Dedifferentiated amniotic fluid mesenchymal stem cell (primary cell): ENCODE measurements around the gene PATE4.
"Not testable (repeated sequence)": the region's sequence is repeated elsewhere in the genome, so short reads cannot be mapped to it uniquely, and the experiment has no call there.

Source experiments
- DNase-seq: peaks from one replicate; pipeline ENCODE4 v3.0.0-alpha.2; 2016; ENCODE audit errors: extremely low spot score

The PATE4 gene

GRCh38 chr11:125833016-125833415, at the start of gene PATE4:
TSS of gene PATE4 (plus strand) at chr11:125833316. CDS start at chr11:125833360, 44 bp downstream.
- DNase-seq = no peak

GRCh38 chr11:125784678-125785077, 48.4 kb upstream of the PATE4 start:
- no peak for DNase-seq

- no peak for DNase-seq
These were observed 45.3 kb upstream of the PATE4 start, which contains the start of gene PATE3 for GRCh38 chr11:125787827-125788226. TSS of gene PATE3 (plus strand) at chr11:125788127. CDS start at chr11:125788152, 25 bp downstream.

- no peak for DNase-seq
These were observed 42.3 kb upstream of the PATE4 start for GRCh38 chr11:125790825-125791224.

GRCh38 chr11:125797641-125798040, 35.5 kb upstream of the PATE4 start:
- no peak for DNase-seq

GRCh38 chr11:125799808-125800207, 33.3 kb upstream of the PATE4 start:
- DNase-seq = no peak

GRCh38 chr11:125802387-125802786, 30.7 kb upstream of the PATE4 start:
- DNase-seq = no peak

GRCh38 chr11:125807909-125808308, 25.2 kb upstream of the PATE4 start:
- no peak for DNase-seq

- no peak for DNase-seq
These were observed 2.6 kb downstream of the PATE4 start for GRCh38 chr11:125835748-125836147.

GRCh38 chr11:125842321-125842948, 9.3 kb downstream of the PATE4 start:
- DNase-seq = no peak

- no peak for DNase-seq
These were observed 13.1 kb downstream of the PATE4 start for GRCh38 chr11:125846188-125846587.

- DNase-seq = not testable (repeated sequence)
These were observed 24.6 kb downstream of the PATE4 start for GRCh38 chr11:125857670-125858069.

GRCh38 chr11:125862786-125863185, 29.7 kb downstream of the PATE4 start:
- DNase-seq = not testable (repeated sequence)

- not testable (repeated sequence) for DNase-seq
These were observed 32.2 kb downstream of the PATE4 start for GRCh38 chr11:125865354-125865753.

GRCh38 chr11:125869521-125869920, 36.4 kb downstream of the PATE4 start:
- DNase-seq = no peak

- no peak for DNase-seq
These were observed 38.4 kb downstream of the PATE4 start for GRCh38 chr11:125871391-125872137.

GRCh38 chr11:125872138-125872491, 39.0 kb downstream of the PATE4 start:
- no peak for DNase-seq

- DNase-seq = no peak
These were observed 40.9 kb downstream of the PATE4 start for GRCh38 chr11:125873881-125874555.

GRCh38 chr11:125874556-125875124, 41.5 kb downstream of the PATE4 start:
- peak; percentile 63 for DNase-seq

GRCh38 chr11:125881291-125881690, 48.2 kb downstream of the PATE4 start:
- DNase-seq = no peak

GRCh38 chr11:125883375-125883774, 50.3 kb downstream of the PATE4 start:
- DNase-seq = no peak

- DNase-seq = no peak
These were observed 53.9 kb downstream of the PATE4 start for GRCh38 chr11:125886997-125887372.
